ENCODE results near the gene A3GALT2. TPM values are rescaled to one million over a fixed set of nuclear protein-coding genes. Genes with fewer than 3 reads are reported as not detected.

The A3GALT2 gene
- total RNA-seq, 1 experiment from 2014 or later = not detected

DNA sequence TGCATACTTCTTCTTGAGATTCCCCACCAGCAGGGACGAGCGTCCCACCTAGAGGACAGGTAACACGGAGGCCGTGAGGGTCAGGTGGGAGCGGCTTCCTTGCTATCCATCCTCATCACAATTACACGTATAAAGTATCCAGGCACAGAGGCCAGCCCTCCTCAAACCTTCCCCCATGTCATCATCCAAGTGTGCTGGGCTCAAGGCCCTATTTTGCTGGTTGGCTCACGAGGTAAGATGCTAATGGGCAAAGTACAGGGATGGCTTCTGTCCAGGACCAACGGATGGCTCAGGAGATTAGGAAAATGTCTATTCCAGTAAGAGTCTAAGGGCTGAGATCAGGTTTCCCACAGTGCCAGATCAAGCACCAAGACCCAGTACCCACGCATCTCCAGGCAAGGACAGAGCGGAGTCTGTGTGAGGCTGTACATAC is 11.5 kb upstream of the A3GALT2 start:
- Histone ChIP-seq H3K79me1 (ENCODE audit: insufficient read depth, low read depth, low read length, poor library complexity, severe bottlenecking) (no peaks in the 10 kb centered on the region), H2BK120ac (ENCODE audit: low read depth, low read length, poor library complexity, severe bottlenecking) (no peak overlapping the region), H3K27me3 (ENCODE audit: insufficient read depth, low read length) (no peaks in the 10 kb centered on the region), H3K4ac (ENCODE audit: low read depth, low read length) (no peak overlapping the region), H3K9me3 (ENCODE audit: control insufficient read depth, low read depth, low read length) (no peaks in the 10 kb centered on the region), H2AK5ac (ENCODE audit: insufficient read length, low read length) (no peak overlapping the region), H2AFZ (ENCODE audit: low read length) (no peak overlapping the region), H3K79me2 (ENCODE audit: insufficient read depth, low read length) (no peaks in the 10 kb centered on the region), H3K56ac (ENCODE audit: insufficient read length, low read depth, low read length) (no peak overlapping the region), H3K23me2 (ENCODE audit: insufficient read length, low read depth, low read length, poor library complexity, severe bottlenecking) (no peaks in the 10 kb centered on the region), H4K8ac (replicated peaks; ENCODE audit: insufficient read length, low read depth, low read length) (no peak overlapping the region), H4K5ac (ENCODE audit: insufficient read length, low read depth, low read length) (no peak overlapping the region), H3K14ac (ENCODE audit: insufficient read depth, low read length) (no peak overlapping the region), H2BK15ac (ENCODE audit: low read depth, low read length) (no peak overlapping the region), H2BK5ac (ENCODE audit: insufficient read length, low read length) (no peak overlapping the region), H3K18ac (ENCODE audit: insufficient read length, low read depth, low read length) (no peak overlapping the region), H3K4me2 (ENCODE audit: insufficient read depth, insufficient read length, low read length) (no peak overlapping the region), H3K23ac (ENCODE audit: insufficient read length, low read depth, low read length) (no peak overlapping the region), H3K9ac (ENCODE audit: extremely low read depth, insufficient read length, low read length) (no peak overlapping the region), H3K4me1 (ENCODE audit: insufficient read depth, low read length) (no peaks in the 10 kb centered on the region; the same call in 1 of the 2 replicates), H2BK12ac (ENCODE audit: insufficient read length, low read depth, low read length) (no peak overlapping the region), H3T11ph (ENCODE audit: low read length) (no peak overlapping the region), H2BK20ac (ENCODE audit: low read depth, low read length, poor library complexity, severe bottlenecking) (no peak overlapping the region), H4K91ac (ENCODE audit: insufficient read length, low read depth, low read length) (no peak overlapping the region), H3K27ac (ENCODE audit: insufficient read length, low read depth, low read length) (no peak overlapping the region), H4K20me1 (ENCODE audit: control insufficient read depth, insufficient read depth, insufficient read length) (no peaks in the 10 kb centered on the region)
- peaks cover 1% of the 10 kb centered on the region for H3K27me3 Mint-ChIP-seq (ENCODE audit: low read depth)
- TF ChIP-seq, protein P1, sequence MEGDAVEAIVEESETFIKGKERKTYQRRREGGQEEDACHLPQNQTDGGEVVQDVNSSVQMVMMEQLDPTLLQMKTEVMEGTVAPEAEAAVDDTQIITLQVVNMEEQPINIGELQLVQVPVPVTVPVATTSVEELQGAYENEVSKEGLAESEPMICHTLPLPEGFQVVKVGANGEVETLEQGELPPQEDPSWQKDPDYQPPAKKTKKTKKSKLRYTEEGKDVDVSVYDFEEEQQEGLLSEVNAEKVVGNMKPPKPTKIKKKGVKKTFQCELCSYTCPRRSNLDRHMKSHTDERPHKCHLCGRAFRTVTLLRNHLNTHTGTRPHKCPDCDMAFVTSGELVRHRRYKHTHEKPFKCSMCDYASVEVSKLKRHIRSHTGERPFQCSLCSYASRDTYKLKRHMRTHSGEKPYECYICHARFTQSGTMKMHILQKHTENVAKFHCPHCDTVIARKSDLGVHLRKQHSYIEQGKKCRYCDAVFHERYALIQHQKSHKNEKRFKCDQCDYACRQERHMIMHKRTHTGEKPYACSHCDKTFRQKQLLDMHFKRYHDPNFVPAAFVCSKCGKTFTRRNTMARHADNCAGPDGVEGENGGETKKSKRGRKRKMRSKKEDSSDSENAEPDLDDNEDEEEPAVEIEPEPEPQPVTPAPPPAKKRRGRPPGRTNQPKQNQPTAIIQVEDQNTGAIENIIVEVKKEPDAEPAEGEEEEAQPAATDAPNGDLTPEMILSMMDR (conservative IDR thresholded peaks at IDR 0.05) = no peak
- WGBS (ENCODE audit: extremely low coverage, insufficient read length, low lambda C conversion rate) = no CpG with 5 or more reads among the region's 10 CpGs
- H3K36me3 Mint-ChIP-seq (ENCODE audit: insufficient read depth in 1 of 3, low read depth in 3 of 3) = peaks cover 7 to 43% (median 12%) of the 10 kb centered on the region in 3 experiments; a peak in 6 of 7 replicates
- peaks cover 3 to 14% of the 10 kb centered on the region in 2 experiments for H3K4me1 Mint-ChIP-seq
- no peaks in the 10 kb centered on the region for H3K9me3 Mint-ChIP-seq
- H3K4me3 Mint-ChIP-seq = no peak overlapping the region
- H3K27ac Mint-ChIP-seq = no peak overlapping the region
- DNase-seq = no peak

All from H9 (cell line).